Neural crest cell (in vitro differentiated cells): ENCODE results near the gene FSTL4. TPM values are rescaled to one million over a fixed set of nuclear protein-coding genes. Genes with fewer than 3 reads are reported as not detected.

Source experiments
- DNase-seq: peaks from one replicate; pipeline ENCODE4 v3.0.0; 2021; ENCODE audit warnings: low read depth, mixed read lengths, low spot score
- H3K27ac Mint-ChIP-seq: one replicate; pipeline ENCODE4 v1.8.0; 2021; ENCODE audit warnings: mild to moderate bottlenecking, mixed read lengths; ENCODE audit not compliant: unreplicated experiment
- H3K27me3 Mint-ChIP-seq: 2 replicates; pipeline ENCODE4 v1.8.0; 2021; ENCODE audit warnings: low read depth, mild to moderate bottlenecking, mixed read lengths
- H3K36me3 Mint-ChIP-seq: 2 replicates; pipeline ENCODE4 v1.8.0; 2021; ENCODE audit warnings: low read depth, mild to moderate bottlenecking, mixed read lengths
- H3K4me1 Mint-ChIP-seq: 2 replicates; pipeline ENCODE4 v1.8.0; 2021; ENCODE audit warnings: mixed read lengths
- H3K4me3 Mint-ChIP-seq: one replicate; pipeline ENCODE4 v1.8.0; 2021; ENCODE audit warnings: mild to moderate bottlenecking, mixed read lengths
- H3K9me3 Mint-ChIP-seq: 2 replicates; pipeline ENCODE4 v1.8.0; 2021; ENCODE audit warnings: mixed read lengths
- CTCF ChIP-seq: fragments of 200-600 bp; sonication (generic); conservative IDR thresholded peaks from 2 replicates; pipeline ENCODE4 v1.5.0; 2021; ENCODE audit warnings: antibody characterized with exemption, mild to moderate bottlenecking
- total RNA-seq: library from RNA; stranded (reverse); gene quantifications from 2 replicates; pipeline ENCODE4 v1.2.1, GENCODE V29; 2021

The FSTL4 gene
- total RNA-seq, 1 donor from 2014 or later = 2.0 TPM

- no peak for TF ChIP-seq CTCF
- Mint-ChIP-seq H3K9me3 (peaks cover 2% of the 10 kb centered on the region), H3K27me3 (no peaks in the 10 kb centered on the region), H3K36me3 (no peaks in the 10 kb centered on the region), H3K27ac (no peak overlapping the region), H3K4me1 (peaks cover 20% of the 10 kb centered on the region), H3K4me3 (no peak overlapping the region)
- no peak for DNase-seq
Observed at GRCh38 chr5:133343196-133343595, 269.1 kb downstream of the FSTL4 start.

GRCh38 chr5:133341915-133342710, 270.2 kb downstream of the FSTL4 start:
- TF ChIP-seq CTCF = no peak
- no peaks in the 10 kb centered on the region for H3K27me3 Mint-ChIP-seq
- H3K4me1 Mint-ChIP-seq = peaks cover 20% of the 10 kb centered on the region
- H3K4me3 Mint-ChIP-seq = no peak overlapping the region
- peaks cover 2% of the 10 kb centered on the region for H3K9me3 Mint-ChIP-seq
- DNase-seq = no peak
- H3K36me3 Mint-ChIP-seq = no peaks in the 10 kb centered on the region
- no peak overlapping the region for H3K27ac Mint-ChIP-seq

GRCh38 chr5:133341296-133341695, 271.0 kb downstream of the FSTL4 start:
- no peak for DNase-seq
- TF ChIP-seq CTCF = no peak
- H3K36me3 Mint-ChIP-seq = no peaks in the 10 kb centered on the region
- no peak overlapping the region for H3K27ac Mint-ChIP-seq
- no peak overlapping the region for H3K4me3 Mint-ChIP-seq
- H3K9me3 Mint-ChIP-seq = peaks cover 2% of the 10 kb centered on the region
- no peaks in the 10 kb centered on the region for H3K27me3 Mint-ChIP-seq
- peaks cover 21% of the 10 kb centered on the region for H3K4me1 Mint-ChIP-seq

GRCh38 chr5:133340822-133341221, 271.5 kb downstream of the FSTL4 start:
- no peak overlapping the region for H3K27ac Mint-ChIP-seq

GRCh38 chr5:133340002-133340755, 272.2 kb downstream of the FSTL4 start:
- Mint-ChIP-seq H3K9me3 (no peaks in the 10 kb centered on the region), H3K27ac (no peak overlapping the region), H3K27me3 (no peaks in the 10 kb centered on the region), H3K4me1 (peaks cover 27% of the 10 kb centered on the region), H3K4me3 (no peak overlapping the region), H3K36me3 (no peaks in the 10 kb centered on the region)
- no peak for DNase-seq
- TF ChIP-seq CTCF = no peak

More at GRCh38 chr5:133340822-133341221, 271.5 kb downstream of the FSTL4 start:
- no peak for DNase-seq
- TF ChIP-seq CTCF = no peak
- peaks cover 2% of the 10 kb centered on the region for H3K9me3 Mint-ChIP-seq
- H3K36me3 Mint-ChIP-seq = no peaks in the 10 kb centered on the region
- H3K4me1 Mint-ChIP-seq = peaks cover 23% of the 10 kb centered on the region
- H3K27me3 Mint-ChIP-seq = no peaks in the 10 kb centered on the region
- no peak overlapping the region for H3K4me3 Mint-ChIP-seq
